SK-N-SH (cell line): Measurements from ENCODE around the gene SERPINA9. TPM values are rescaled to one million over a fixed set of nuclear protein-coding genes. Genes with fewer than 3 reads are reported as not detected.

Experiments used
- CTCF ChIA-PET: fragments of 300-600, 350-600 bp; formaldehyde crosslinking; extraction: SDS; loops from one replicate; lab custom pipeline; 2021; lab: Yijun Ruan, JAX
- POLR2A ChIA-PET: fragments of 350-600 bp; sonication (Branson Sonifier 250); formaldehyde crosslinking; extraction: SDS; loops from one replicate; lab custom pipeline; 2020; ENCODE audit warnings: antibody characterized with exemption, inconsistent platforms; lab: Yijun Ruan, JAX
- DNase-seq: peaks from one replicate; pipeline ENCODE4 v3.0.0; 2012
- H2AFZ ChIP-seq: fragments of 200-600 bp; sonication (generic); 2 replicates; pipeline ENCODE4 v1.8.1; 2016; ENCODE audit warnings: antibody characterized with exemption, mild to moderate bottlenecking, low read depth
- H3F3A ChIP-seq: fragments of 200-600 bp; sonication (generic); replicated peaks from 2 replicates; pipeline ENCODE3; 2016; ENCODE audit warnings: antibody characterized with exemption, mild to moderate bottlenecking; ENCODE audit not compliant: insufficient read depth
- H3K27ac ChIP-seq, 2 experiments: fragments of 200-500 bp in 1 of 2; fragments of 200-600 bp in 1 of 2; sonication (Bioruptor generic) in 1 of 2; sonication (generic), shearing (Covaris generic) in 1 of 2; 2 replicates each; pipeline versions ENCODE4 v1.5.1 to v1.6.1; 2014 to 2016; ENCODE audit warnings: low read depth in 2 of 2, inconsistent platforms in 1 of 2, low read length in 1 of 2, mild to moderate bottlenecking in 1 of 2, mixed read lengths in 1 of 2
- H3K27me3 ChIP-seq: fragments of 200-600 bp; sonication (generic), shearing (Covaris generic); 2 replicates; pipeline ENCODE4 v1.6.1; 2016; ENCODE audit warnings: mixed run types; ENCODE audit not compliant: insufficient read depth
- H3K36me3 ChIP-seq, 2 experiments: fragments of 200-500 bp in 1 of 2; fragments of 200-600 bp in 1 of 2; sonication (Bioruptor generic) in 1 of 2; sonication (generic) in 1 of 2; replicated peaks in 1 of 2; 2 replicates each; pipeline versions ENCODE3 to v1.5.1; 2014 to 2016; ENCODE audit warnings: low read length in 1 of 2, mild to moderate bottlenecking in 1 of 2; ENCODE audit not compliant: insufficient read depth in 2 of 2, control insufficient read depth in 1 of 2
- H3K4me1 ChIP-seq, 2 experiments: fragments of 200-500 bp in 1 of 2; fragments of 200-600 bp in 1 of 2; sonication (Bioruptor generic) in 1 of 2; sonication (generic), shearing (Covaris generic) in 1 of 2; 2 replicates each; pipeline versions ENCODE4 v1.5.1 to v1.6.1; 2014 to 2016; ENCODE audit warnings: low read depth in 1 of 2, low read length in 1 of 2, mixed run types in 1 of 2; ENCODE audit not compliant: insufficient read depth in 2 of 2, control insufficient read depth in 1 of 2
- H3K4me2 ChIP-seq: fragments of 200-600 bp; sonication (generic), shearing (Covaris generic); 2 replicates; pipeline ENCODE4 v1.6.1; 2017; ENCODE audit warnings: mixed run types
- H3K4me3 ChIP-seq, 2 experiments: fragments of 200-500 bp in 1 of 2; fragments of 200-600 bp in 1 of 2; sonication (Bioruptor generic) in 1 of 2; sonication (generic), shearing (Covaris generic) in 1 of 2; 2 replicates each; pipeline versions ENCODE4 v1.5.1 to v1.8.1; 2014 to 2016; ENCODE audit warnings: low read depth in 2 of 2, inconsistent platforms in 1 of 2, low read length in 1 of 2, mild to moderate bottlenecking in 1 of 2, mixed read lengths in 1 of 2, moderate library complexity in 1 of 2
- H3K79me2 ChIP-seq: fragments of 200-600 bp; sonication (generic); 2 replicates; pipeline ENCODE4 v1.8.1; 2017; ENCODE audit warnings: mild to moderate bottlenecking; ENCODE audit not compliant: insufficient read depth
- H3K9ac ChIP-seq: fragments of 200-600 bp; sonication (generic); 2 replicates; pipeline ENCODE4 v1.6.1; 2017; ENCODE audit warnings: mixed run types
- H3K9me2 ChIP-seq: fragments of 200-600 bp; sonication (generic); 2 replicates; pipeline ENCODE4 v1.6.1; 2017; ENCODE audit warnings: mixed run types
- H3K9me3 ChIP-seq: fragments of 200-600 bp; sonication (generic); 2 replicates; pipeline ENCODE4 v1.6.1; 2017; ENCODE audit warnings: mixed run types, mild to moderate bottlenecking, moderate library complexity
- H4K20me1 ChIP-seq: fragments of 200-600 bp; sonication (generic); 2 replicates; pipeline ENCODE4 v1.6.1; 2017; ENCODE audit warnings: mild to moderate bottlenecking, mixed run types; ENCODE audit not compliant: insufficient read depth
- CHD2 ChIP-seq: fragments of 150-350 bp; IDR thresholded peaks from 2 replicates; pipeline ENCODE4 v1.6.1; 2018; ENCODE audit warnings: low read length; ENCODE audit not compliant: partially characterized antibody
- ELF1 ChIP-seq: IDR thresholded peaks from 2 replicates; pipeline ENCODE4 v1.4.0; 2012
- EP300 ChIP-seq, 2 experiments: IDR thresholded peaks; 2 replicates each; pipeline versions ENCODE4 v1.4.0 to v1.6.1; 2012; ENCODE audit warnings: borderline replicate concordance in 1 of 2, low read depth in 1 of 2, low read length in 1 of 2
- FOXM1 ChIP-seq: IDR thresholded peaks from 2 replicates; pipeline ENCODE4 v1.4.0; 2012; ENCODE audit warnings: low read depth, mild to moderate bottlenecking
- JUND ChIP-seq: IDR thresholded peaks from 2 replicates; pipeline ENCODE4 v1.4.0; 2012
- MEF2A ChIP-seq: IDR thresholded peaks from 2 replicates; pipeline ENCODE4 v1.4.0; 2012; ENCODE audit warnings: low read depth, borderline replicate concordance
- MXI1 ChIP-seq: IDR thresholded peaks from 2 replicates; pipeline ENCODE4 v1.6.1; 2012; ENCODE audit warnings: mild to moderate bottlenecking, low read depth, low read length, improper control_type of control experiment
- NFIC ChIP-seq: IDR thresholded peaks from 2 replicates; pipeline ENCODE4 v1.4.0; 2012; ENCODE audit warnings: borderline replicate concordance
- RAD21 ChIP-seq: IDR thresholded peaks from 2 replicates; pipeline ENCODE4 v1.6.1; 2012; ENCODE audit warnings: mild to moderate bottlenecking, low read length
- RCOR1 ChIP-seq: fragments of 150-350 bp; IDR thresholded peaks from 2 replicates; pipeline ENCODE4 v1.6.1; 2017; ENCODE audit warnings: antibody characterized with exemption, low read length
- SMC3 ChIP-seq: IDR thresholded peaks from 2 replicates; pipeline ENCODE4 v1.6.1; 2012; ENCODE audit warnings: low read depth, low read length, improper control_type of control experiment
- TCF12 ChIP-seq: IDR thresholded peaks from 2 replicates; pipeline ENCODE4 v1.4.0; 2012
- WGBS: methylation state at CpG from one replicate; pipeline ENCODE4 v1.1.6; 2017; ENCODE audit warnings: low lambda C conversion rate; 5-methylcytosine and 5-hydroxymethylcytosine counted together
- polyA plus RNA-seq, 3 experiments: library from polyadenylated mRNA; depleted of rRNA; stranded (reverse); fragments of >200 nt; gene quantifications; 2 replicates each; pipeline ENCODE4 v1.2.3, GENCODE V29; 2012
- TF ChIP-seq, protein P1 (sequence below): IDR thresholded peaks from 2 replicates; pipeline ENCODE4 v1.6.1; 2012; ENCODE audit warnings: mild to moderate bottlenecking, low read depth, low read length, moderate library complexity
- TF ChIP-seq, protein P2 (sequence below): fragments of 150-350 bp; IDR thresholded peaks from 2 replicates; pipeline ENCODE4 v1.6.1; 2016; ENCODE audit warnings: mild to moderate bottlenecking, low read depth, low read length
- TF ChIP-seq, protein P3 (sequence below): fragments of 150-350 bp; IDR thresholded peaks from 2 replicates; pipeline ENCODE4 v1.6.1; 2017; ENCODE audit warnings: antibody characterized with exemption, low read length, low read depth, borderline replicate concordance
- TF ChIP-seq, protein P4 (sequence below): IDR thresholded peaks from 2 replicates; pipeline ENCODE4 v1.4.0; 2012; ENCODE audit warnings: low read depth, borderline replicate concordance

The SERPINA9 gene
- polyA plus RNA-seq, 1 of the 3 experiments (the other 2 are of a cell fraction), result not detected

- TF ChIP-seq EP300 (IDR thresholded peaks at IDR 0.05; ENCODE audit: borderline replicate concordance in 1 of 2, low read depth in 1 of 2, low read length in 1 of 2), result no peak
- TF ChIP-seq RCOR1, result no peak
- TF ChIP-seq MXI1, result no peak
- TF ChIP-seq, protein P1, sequence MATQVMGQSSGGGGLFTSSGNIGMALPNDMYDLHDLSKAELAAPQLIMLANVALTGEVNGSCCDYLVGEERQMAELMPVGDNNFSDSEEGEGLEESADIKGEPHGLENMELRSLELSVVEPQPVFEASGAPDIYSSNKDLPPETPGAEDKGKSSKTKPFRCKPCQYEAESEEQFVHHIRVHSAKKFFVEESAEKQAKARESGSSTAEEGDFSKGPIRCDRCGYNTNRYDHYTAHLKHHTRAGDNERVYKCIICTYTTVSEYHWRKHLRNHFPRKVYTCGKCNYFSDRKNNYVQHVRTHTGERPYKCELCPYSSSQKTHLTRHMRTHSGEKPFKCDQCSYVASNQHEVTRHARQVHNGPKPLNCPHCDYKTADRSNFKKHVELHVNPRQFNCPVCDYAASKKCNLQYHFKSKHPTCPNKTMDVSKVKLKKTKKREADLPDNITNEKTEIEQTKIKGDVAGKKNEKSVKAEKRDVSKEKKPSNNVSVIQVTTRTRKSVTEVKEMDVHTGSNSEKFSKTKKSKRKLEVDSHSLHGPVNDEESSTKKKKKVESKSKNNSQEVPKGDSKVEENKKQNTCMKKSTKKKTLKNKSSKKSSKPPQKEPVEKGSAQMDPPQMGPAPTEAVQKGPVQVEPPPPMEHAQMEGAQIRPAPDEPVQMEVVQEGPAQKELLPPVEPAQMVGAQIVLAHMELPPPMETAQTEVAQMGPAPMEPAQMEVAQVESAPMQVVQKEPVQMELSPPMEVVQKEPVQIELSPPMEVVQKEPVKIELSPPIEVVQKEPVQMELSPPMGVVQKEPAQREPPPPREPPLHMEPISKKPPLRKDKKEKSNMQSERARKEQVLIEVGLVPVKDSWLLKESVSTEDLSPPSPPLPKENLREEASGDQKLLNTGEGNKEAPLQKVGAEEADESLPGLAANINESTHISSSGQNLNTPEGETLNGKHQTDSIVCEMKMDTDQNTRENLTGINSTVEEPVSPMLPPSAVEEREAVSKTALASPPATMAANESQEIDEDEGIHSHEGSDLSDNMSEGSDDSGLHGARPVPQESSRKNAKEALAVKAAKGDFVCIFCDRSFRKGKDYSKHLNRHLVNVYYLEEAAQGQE, result no peak
- TF ChIP-seq ELF1, result no peak
- TF ChIP-seq, protein P2, sequence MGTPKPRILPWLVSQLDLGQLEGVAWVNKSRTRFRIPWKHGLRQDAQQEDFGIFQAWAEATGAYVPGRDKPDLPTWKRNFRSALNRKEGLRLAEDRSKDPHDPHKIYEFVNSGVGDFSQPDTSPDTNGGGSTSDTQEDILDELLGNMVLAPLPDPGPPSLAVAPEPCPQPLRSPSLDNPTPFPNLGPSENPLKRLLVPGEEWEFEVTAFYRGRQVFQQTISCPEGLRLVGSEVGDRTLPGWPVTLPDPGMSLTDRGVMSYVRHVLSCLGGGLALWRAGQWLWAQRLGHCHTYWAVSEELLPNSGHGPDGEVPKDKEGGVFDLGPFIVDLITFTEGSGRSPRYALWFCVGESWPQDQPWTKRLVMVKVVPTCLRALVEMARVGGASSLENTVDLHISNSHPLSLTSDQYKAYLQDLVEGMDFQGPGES, result no peak
Observed at GRCh38 chr14:94481468-94482131, 5.6 kb upstream of the SERPINA9 start (continued).

GRCh38 chr14:94480809-94481208 is 4.8 kb upstream of the SERPINA9 start:
- Histone ChIP-seq H4K20me1 (no peaks in the 10 kb centered on the region), H3K9me2 (no peaks in the 10 kb centered on the region), H3F3A (peaks cover 4% of the 10 kb centered on the region), H3K79me2 (no peaks in the 10 kb centered on the region), H3K36me3 (no peaks in the 10 kb centered on the region), H3K9me3 (no peaks in the 10 kb centered on the region), H2AFZ (0 out of 2 replicates have a peak overlapping the region, but pooled peaks have one; percentile 36), H3K9ac (no peak overlapping the region), H3K27ac (no peak overlapping the region; a peak in 1 of 4 replicates), H3K4me2 (no peak overlapping the region), H3K4me3 (no peak overlapping the region), H3K27me3 (no peaks in the 10 kb centered on the region), H3K4me1 (peaks cover under 1 to 4% of the 10 kb centered on the region in 2 experiments; a peak in 2 of 4 replicates)
- ChIA-PET POLR2A (no interaction called here), CTCF (interaction anchor here (2.6 kb wide), 1 partner anchor 58 kb away, joined by 9 read pairs; no protein-coding TSS in a partner anchor)
- no peak for DNase-seq
- TF ChIP-seq CHD2, result no peak
- TF ChIP-seq, protein P3, sequence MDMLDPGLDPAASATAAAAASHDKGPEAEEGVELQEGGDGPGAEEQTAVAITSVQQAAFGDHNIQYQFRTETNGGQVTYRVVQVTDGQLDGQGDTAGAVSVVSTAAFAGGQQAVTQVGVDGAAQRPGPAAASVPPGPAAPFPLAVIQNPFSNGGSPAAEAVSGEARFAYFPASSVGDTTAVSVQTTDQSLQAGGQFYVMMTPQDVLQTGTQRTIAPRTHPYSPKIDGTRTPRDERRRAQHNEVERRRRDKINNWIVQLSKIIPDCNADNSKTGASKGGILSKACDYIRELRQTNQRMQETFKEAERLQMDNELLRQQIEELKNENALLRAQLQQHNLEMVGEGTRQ, result no peak
- no peak for TF ChIP-seq FOXM1
- TF ChIP-seq MEF2A, result no peak
- TF ChIP-seq, protein P4, sequence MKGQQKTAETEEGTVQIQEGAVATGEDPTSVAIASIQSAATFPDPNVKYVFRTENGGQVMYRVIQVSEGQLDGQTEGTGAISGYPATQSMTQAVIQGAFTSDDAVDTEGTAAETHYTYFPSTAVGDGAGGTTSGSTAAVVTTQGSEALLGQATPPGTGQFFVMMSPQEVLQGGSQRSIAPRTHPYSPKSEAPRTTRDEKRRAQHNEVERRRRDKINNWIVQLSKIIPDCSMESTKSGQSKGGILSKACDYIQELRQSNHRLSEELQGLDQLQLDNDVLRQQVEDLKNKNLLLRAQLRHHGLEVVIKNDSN, result no peak
- TF ChIP-seq JUND, result no peak
- TF ChIP-seq NFIC, result no peak
- TF ChIP-seq RAD21, result no peak
- no peak for TF ChIP-seq TCF12
- no peak for TF ChIP-seq SMC3
- 4% methylated on average over 2 of the region's 2 CpGs for WGBS
